GM12872 (cell line): ENCODE data around the gene OCRL.

Experiments used
- CTCF ChIP-seq: IDR thresholded peaks from 3 replicates; pipeline ENCODE4 v1.5.1; 2011; ENCODE audit warnings: low read depth, mild to moderate bottlenecking, low read length, moderate library complexity; ENCODE audit not compliant: insufficient read depth

The OCRL gene

GRCh38 chrX:129593137-129593536 lies 53.1 kb downstream of the OCRL start:
- TF ChIP-seq CTCF, result no peak

DNA sequence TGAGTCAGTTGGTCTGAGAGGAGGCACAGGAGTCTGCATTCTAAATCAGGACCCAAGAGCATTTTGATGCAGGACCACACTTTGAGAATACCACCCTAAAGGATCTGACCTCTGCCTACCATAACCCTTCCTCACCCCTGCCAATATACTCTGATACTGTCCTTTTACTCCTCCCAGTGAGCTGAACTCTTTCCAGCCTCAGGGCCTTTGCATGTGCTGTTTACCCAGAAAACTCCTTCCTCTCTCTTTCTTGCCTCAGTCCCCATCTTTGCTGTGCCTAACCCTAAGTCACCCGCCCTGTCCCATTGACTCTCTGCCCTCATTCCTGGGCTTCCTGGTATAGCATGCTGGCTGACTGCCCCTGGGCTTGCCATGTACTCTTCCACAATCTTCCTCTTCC lies 54.7 kb downstream of the OCRL start:
- TF ChIP-seq CTCF, result no peak

DNA sequence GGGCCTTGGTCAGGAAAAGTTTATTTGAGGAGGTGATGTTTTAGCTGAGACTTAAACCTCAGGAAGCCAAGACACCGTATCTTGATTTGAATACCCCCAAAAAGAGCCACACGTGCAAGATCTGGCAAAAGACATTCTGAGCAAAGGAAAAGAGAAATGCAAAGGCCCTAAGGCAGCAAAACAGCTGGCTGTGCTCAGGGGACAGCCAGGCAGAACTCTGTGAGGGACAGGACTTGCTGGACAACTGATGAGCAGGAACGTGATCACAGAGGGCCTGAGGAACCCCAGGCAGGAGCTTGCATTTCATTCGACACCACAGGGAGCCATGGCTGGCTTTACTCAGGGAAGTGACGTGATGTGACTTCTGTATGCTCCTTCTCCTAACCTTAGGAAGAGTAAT lies 56.0 kb downstream of the OCRL start:
- no peak for TF ChIP-seq CTCF

DNA sequence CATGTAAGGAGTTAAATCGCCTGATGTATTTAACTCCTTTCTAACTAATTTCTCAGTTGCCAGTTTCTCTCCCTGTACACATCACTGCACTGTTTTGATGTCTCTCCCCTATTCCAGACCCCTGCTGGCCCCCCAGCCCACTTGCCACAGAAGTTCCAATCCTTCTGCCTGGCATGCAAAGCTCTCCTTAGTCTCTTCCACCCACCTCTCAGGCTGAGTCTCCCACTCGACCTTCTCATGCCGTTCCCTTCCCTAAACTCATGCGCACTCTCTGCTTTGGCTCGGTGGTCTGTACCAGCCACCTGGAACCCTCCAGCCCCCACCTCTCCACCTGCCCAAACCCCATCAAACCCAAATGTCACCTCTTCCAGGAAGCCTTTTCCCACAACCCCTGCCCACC lies 57.8 kb downstream of the OCRL start:
- TF ChIP-seq CTCF, result no peak

DNA sequence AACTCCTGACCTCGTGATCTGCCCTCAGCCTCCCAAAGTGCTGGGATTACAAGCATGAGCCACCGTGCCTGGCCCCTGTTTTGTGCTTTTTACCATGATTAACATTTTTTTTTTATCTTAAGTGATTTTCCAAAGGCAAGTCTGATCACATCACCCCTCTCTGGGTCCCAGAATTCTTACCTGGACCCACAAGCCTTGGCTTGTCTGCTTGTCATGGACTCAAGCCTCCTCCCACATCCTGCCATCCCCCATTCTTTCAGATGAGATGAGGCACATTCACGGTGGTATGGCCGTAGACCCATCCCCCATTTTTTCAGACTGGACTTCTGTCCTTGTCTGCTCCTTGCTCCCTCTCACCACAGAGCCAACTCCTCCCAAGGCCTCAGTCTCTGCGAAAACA lies 59.4 kb downstream of the OCRL start:
- no peak for TF ChIP-seq CTCF

- TF ChIP-seq CTCF, result no peak
Measured at GRCh38 chrX:129599996-129600395, 59.9 kb downstream of the OCRL start.

GRCh38 chrX:129600981-129601424 lies 60.9 kb downstream of the OCRL start:
- peak; percentile 62 for TF ChIP-seq CTCF

DNA sequence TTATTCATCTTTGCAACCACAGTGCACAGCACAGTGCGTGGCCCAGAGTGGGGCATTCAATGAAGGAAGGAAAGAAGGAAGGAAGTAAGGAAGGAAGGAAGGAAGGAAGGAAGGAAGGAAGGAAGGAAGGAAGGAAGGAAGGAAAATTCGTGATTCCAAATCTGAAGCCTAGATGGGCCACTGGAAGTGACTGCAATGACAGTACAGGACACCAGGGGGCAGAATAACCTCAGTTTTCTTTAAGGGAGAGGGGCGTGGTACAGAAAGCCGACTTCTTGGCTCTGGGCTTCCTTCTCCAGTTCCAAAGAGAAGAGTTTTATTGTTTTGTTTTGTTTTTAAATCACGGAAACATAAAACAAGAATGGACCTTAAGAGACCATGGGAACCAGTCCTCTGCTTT lies 66.9 kb downstream of the OCRL start:
- peak; percentile 61; the same call in 2 of the 3 replicates for TF ChIP-seq CTCF
